ENCODE measurements around the gene UQCC2.

Gene UQCC2

DNA sequence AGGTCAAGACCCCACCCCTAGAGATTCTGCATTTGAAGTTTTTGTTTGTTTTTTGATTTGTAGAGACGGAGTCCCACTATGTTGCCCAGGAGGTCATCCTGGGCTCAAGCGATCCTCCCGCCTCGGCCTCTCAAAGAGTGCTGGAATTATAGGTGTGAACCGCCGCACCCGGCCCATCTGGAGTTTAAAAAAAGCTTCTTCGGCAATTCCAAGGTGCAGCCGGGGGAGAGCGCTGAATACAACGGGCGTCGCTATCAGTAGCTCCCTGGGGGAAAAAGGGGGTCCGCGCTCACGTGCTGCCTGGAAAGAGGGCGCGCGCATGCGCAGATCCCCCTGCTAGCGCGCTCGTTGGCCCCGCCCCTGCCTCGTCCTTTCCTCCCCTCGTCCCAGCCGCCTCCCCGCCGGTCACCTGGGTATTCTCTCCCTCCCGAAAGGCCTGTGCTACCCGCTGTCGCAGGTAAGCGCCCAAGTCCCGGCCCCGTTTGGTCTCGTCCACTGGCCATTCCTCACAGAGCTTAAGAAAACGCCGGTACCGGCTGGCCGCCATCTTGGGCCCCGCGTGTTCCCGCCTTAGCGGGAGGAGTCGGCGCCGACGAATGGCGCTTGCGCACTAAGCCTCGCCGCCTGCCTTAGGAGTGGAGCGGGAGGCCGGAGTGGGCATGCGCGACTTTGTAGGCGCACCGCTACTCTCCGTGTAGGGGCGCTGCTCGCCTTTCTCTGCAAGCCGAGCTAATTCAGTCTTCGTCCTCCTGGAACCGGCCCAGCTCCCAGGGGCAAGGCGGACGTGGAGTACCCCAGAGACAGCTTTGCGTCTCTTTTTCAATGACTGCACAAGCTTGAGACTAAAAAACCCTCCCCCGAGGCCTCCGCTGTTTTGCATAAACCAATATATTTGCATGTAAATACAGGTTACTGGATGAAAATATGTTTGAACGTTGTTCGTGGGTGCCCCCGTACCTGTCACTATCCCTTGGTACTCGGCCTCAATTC, at the start of gene UQCC2:
UQCC2 (minus strand) TSS at position 561 of the 990 bp plus-strand sequence; CDS start at position 547, 14 bp downstream.
- Mint-ChIP-seq H3K27ac (peak within 1 kb of the TSS; percentile 98), H3K9me3 (no peaks in the 10 kb centered on the region), H3K36me3 (peaks cover 9% of the 10 kb centered on the region), H3K4me1 (peaks cover 23% of the 10 kb centered on the region), H3K4me3 (peak within 1 kb of the TSS; percentile 99), H3K27me3 (no peaks in the 10 kb centered on the region)
- DNase-seq (ENCODE audit: low spot score in 2 of 2): peak; percentile 95 to 96
- ATAC-seq (ENCODE audit: low read depth): peak; percentile 91

DNA sequence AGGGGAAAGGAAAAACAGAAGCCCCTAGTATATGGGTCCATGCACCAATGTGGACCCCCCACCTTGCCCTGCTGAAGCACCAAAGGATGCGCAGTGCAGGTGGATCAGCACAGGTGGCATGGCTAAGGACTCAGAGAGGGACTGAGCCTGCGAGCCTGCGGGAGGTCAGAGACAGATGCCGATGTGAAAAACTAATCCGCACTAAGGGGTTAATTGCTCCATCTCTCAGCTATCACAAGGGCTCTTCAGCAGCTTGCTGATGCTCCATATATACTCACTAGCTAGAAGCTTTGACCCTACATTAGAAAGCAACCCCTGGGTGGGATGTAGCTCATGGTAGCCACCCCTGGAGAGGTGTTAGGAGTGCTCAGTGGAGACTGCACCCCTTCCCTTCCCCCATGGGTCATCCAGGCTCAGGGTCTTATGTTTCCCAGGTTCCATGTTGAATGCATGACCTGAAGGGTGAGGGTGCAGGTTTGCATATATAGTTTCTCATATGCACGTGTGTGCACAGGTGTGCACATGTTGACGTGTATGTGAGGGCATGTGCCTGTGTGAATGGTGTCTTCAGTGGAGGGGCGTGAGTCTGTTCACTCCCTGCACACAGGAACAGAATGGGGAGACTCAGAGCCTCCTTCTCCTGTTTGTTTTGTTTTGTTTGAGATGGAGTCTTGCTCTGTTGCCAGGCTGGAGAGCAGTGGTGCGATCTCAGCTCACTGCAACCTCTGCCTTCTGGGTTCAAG, 48.6 kb upstream of the UQCC2 start:
- H3K27ac Mint-ChIP-seq: no peak overlapping the region

DNA sequence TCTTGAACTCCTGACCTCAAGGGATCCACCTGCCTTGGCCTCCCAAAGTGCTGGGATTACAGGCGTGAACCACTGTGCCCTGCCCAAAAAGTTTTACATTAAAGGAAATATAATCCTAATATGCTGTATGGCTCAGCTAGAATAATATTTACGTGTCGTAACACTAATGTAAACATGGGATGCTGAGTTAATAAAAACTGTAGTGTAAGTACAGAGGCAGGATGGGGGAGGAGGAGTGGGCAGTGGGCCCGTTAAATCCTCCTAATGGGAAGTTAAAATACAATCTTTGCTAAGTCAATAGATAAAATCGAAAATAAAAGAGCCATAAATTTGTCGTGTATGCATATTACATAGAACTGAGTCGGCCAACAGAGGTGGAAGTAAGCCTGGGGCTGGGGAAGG, 47.3 kb upstream of the UQCC2 start:
- ATAC-seq (ENCODE audit: low read depth) (no peak), DNase-seq (ENCODE audit: low spot score in 2 of 2) (no peak)
- H3K36me3 Mint-ChIP-seq: no peaks in the 10 kb centered on the region
- no peak overlapping the region for H3K4me3 Mint-ChIP-seq
- H3K27ac Mint-ChIP-seq: no peak overlapping the region
- peaks cover 12% of the 10 kb centered on the region for H3K27me3 Mint-ChIP-seq
- peaks cover 9% of the 10 kb centered on the region for H3K4me1 Mint-ChIP-seq
- no peaks in the 10 kb centered on the region for H3K9me3 Mint-ChIP-seq

More for the DNA sequence above, 48.6 kb upstream of the UQCC2 start:
- DNase-seq (ENCODE audit: low spot score in 2 of 2) (no peak), ATAC-seq (ENCODE audit: low read depth) (no peak)
- Mint-ChIP-seq H3K9me3 (no peaks in the 10 kb centered on the region), H3K36me3 (no peaks in the 10 kb centered on the region), H3K27me3 (peaks cover 12% of the 10 kb centered on the region), H3K4me1 (peaks cover 9% of the 10 kb centered on the region), H3K4me3 (no peak overlapping the region)

DNA sequence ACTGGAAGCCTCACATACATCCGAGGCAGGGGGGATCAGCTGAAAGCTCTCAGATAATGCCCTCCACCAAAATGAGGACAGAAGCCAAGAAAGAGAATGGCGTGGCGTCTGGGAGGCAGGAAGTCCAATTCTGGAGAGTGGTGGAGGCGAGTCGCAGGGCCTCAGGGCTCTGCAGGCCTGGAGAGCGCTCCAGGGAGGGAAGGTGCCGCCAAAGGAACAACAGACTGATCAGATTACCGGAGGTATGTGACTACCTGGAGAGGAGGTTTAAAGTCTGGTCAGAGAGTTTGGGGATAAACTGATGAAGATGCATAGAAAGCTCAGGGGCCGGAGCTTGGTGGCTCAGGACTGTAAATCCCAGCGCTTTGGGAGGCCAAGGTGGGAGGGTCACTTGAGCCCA, 46.4 kb upstream of the UQCC2 start:
- no peak for DNase-seq (ENCODE audit: low spot score in 2 of 2)
- no peak for ATAC-seq (ENCODE audit: low read depth)
- Mint-ChIP-seq H3K27me3 (peaks cover 8% of the 10 kb centered on the region), H3K4me1 (peaks cover 9% of the 10 kb centered on the region), H3K27ac (no peak overlapping the region), H3K36me3 (no peaks in the 10 kb centered on the region), H3K9me3 (no peaks in the 10 kb centered on the region), H3K4me3 (no peak overlapping the region)

DNA sequence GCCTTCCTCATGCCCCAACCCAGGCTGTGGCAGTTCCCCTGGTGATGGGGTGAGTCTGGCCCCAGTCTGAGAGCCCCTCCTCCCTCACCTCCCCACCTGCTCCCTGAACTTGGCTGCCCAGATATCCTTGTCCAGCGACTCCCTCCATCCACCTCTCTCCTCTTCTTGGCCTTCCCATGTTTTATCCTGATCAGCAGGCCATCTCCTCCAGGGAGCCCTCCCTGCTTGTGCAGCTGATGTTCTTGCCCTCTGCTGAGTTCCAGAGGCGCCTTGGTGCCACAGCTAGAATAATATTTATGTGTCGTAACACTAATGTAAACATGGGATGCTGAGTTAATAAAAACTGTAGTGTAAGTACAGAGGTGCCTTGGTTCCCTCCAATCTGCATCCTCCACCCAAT, 45.6 kb upstream of the UQCC2 start:
- DNase-seq (ENCODE audit: low spot score in 2 of 2) (no peak), ATAC-seq (ENCODE audit: low read depth) (no peak)
- Mint-ChIP-seq H3K27ac (no peak overlapping the region), H3K9me3 (no peaks in the 10 kb centered on the region), H3K36me3 (no peaks in the 10 kb centered on the region), H3K4me3 (no peak overlapping the region), H3K4me1 (peaks cover 7% of the 10 kb centered on the region), H3K27me3 (peaks cover 6% of the 10 kb centered on the region)

DNA sequence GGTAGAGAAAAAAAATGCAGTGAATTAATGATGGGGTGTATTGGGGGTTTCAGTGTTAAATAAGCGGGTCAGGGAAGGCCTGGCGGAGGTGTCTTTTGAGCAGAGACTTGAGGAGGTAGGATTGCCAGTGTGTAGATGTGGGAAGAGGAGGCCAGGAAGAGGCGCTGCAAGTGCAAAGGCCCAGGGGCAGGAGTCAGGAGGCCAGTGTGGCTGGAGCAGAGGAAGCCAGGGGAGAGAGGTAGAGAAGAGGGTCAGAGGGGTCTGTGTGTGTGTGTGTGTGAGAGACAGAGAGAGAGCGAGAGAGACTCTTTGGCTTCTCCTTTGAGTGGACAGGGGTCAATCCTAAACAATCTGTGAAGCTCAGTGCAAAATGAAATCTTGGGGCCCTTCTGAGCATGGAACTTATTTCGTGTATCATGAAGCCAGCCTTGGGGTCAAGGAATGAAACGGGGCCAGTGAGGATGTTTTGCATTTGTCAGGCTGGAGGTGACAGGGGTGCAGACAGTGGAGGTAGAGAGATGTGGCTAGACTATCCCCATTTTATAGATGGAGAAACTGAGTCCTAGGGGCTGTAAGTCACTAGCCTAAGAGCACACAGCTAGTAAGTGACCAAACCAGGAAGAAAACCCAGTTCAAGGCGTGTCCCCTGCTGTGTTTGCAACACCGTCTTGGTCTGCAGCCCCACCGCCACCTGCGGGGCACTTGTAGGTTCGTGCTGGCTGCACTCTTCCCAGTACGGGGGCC, 44.9 kb upstream of the UQCC2 start:
- DNase-seq (ENCODE audit: low spot score in 2 of 2): no peak

DNA sequence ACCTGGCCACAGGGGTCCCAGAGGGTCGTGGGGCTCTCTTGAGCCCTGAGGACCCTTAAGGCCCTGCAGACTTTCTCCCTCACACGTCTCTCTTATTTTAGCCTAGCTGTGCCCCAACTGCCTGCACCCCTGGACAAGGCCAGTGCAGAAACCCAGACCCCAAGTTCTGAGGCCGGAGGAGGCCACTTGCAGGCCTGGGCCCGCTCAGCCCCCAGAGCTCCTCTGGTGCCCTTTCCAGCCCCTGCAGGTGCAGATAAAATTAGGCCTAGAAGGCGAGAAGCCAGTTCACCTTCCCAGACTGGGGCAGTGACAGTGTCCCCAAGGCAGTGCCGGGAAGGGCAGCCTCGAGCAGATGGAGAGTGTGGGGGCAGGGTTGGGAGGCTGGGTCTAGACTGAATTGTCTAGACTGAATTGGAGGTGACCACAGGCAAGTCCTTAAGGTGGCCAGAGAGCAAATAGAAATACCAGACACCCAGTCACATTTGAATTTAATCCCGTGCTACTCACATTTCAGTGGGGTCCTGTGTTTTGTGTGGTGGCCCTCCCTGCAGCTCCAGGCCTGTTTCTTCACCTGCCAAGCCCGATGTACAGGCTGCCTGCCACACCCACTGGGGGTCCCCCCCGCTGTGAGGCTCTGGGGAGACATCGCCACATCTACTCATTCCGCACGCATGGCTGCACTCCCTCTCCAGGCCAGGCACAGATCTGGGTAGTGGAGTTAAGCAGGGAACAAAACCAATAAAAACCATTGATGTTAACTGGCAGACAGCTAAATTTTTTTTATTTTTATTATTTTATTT, 43.8 kb upstream of the UQCC2 start:
- Mint-ChIP-seq H3K27ac (no peak overlapping the region), H3K9me3 (no peaks in the 10 kb centered on the region), H3K36me3 (no peaks in the 10 kb centered on the region), H3K27me3 (peaks cover 7% of the 10 kb centered on the region), H3K4me3 (no peak overlapping the region), H3K4me1 (peaks cover 6% of the 10 kb centered on the region)
- DNase-seq (ENCODE audit: low spot score in 2 of 2) (no peak), ATAC-seq (ENCODE audit: low read depth) (peak; percentile 51)

More for the DNA sequence above, 44.9 kb upstream of the UQCC2 start:
- Mint-ChIP-seq H3K4me1 (peaks cover 6% of the 10 kb centered on the region), H3K9me3 (no peaks in the 10 kb centered on the region), H3K27ac (no peak overlapping the region), H3K27me3 (peaks cover 5% of the 10 kb centered on the region), H3K36me3 (no peaks in the 10 kb centered on the region), H3K4me3 (no peak overlapping the region)
- ATAC-seq (ENCODE audit: low read depth): no peak

DNA sequence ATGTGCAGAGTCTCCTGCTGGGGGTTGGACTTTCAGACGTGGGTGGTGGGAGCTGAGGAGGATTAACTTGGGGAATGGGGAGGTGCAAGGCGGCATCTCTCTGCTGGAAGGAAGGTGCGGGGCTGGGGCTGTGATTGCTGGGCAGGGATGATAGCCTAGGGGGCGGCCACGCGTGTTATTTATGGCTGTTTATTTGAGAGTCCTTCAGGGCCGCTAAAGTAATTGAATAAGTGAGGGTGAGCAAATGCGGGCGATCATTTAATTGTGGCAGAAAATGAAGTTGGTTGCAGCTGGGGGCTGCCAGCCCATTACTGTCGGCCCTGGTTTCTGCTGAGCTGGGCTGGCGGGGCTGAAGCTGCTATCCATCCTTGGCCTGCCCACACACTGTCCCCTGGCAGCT, 42.7 kb upstream of the UQCC2 start:
- no peak for ATAC-seq (ENCODE audit: low read depth)
- Mint-ChIP-seq H3K27me3 (peaks cover 7% of the 10 kb centered on the region), H3K4me1 (peaks cover 6% of the 10 kb centered on the region), H3K4me3 (no peak overlapping the region), H3K9me3 (no peaks in the 10 kb centered on the region), H3K36me3 (no peaks in the 10 kb centered on the region), H3K27ac (peak overlapping the region; percentile 26)
- no peak for DNase-seq (ENCODE audit: low spot score in 2 of 2)

DNA sequence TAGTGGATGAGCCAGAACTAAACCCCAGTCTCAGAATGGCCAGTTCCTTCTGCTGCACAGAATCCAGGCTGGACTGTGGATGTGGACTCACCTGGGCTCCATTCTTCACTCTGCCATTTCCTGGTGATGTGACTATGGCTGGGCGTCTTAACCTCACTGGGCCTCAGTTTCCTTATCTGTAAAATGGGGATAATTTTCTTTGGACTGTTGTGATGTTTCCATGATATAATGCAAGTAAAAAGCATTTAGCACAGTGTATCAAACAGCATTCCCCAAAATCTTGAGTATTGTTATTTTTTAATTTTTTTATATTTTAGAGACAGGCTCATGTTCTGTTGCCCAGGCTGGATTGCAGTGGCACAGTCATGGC, 41.1 kb upstream of the UQCC2 start:
- Mint-ChIP-seq H3K36me3 (no peaks in the 10 kb centered on the region), H3K9me3 (no peaks in the 10 kb centered on the region), H3K4me3 (no peak overlapping the region), H3K4me1 (peaks cover 6% of the 10 kb centered on the region), H3K27ac (no peak overlapping the region), H3K27me3 (peaks cover 9% of the 10 kb centered on the region)
- DNase-seq (ENCODE audit: low spot score in 2 of 2): no peak
- ATAC-seq (ENCODE audit: low read depth): no peak

DNA sequence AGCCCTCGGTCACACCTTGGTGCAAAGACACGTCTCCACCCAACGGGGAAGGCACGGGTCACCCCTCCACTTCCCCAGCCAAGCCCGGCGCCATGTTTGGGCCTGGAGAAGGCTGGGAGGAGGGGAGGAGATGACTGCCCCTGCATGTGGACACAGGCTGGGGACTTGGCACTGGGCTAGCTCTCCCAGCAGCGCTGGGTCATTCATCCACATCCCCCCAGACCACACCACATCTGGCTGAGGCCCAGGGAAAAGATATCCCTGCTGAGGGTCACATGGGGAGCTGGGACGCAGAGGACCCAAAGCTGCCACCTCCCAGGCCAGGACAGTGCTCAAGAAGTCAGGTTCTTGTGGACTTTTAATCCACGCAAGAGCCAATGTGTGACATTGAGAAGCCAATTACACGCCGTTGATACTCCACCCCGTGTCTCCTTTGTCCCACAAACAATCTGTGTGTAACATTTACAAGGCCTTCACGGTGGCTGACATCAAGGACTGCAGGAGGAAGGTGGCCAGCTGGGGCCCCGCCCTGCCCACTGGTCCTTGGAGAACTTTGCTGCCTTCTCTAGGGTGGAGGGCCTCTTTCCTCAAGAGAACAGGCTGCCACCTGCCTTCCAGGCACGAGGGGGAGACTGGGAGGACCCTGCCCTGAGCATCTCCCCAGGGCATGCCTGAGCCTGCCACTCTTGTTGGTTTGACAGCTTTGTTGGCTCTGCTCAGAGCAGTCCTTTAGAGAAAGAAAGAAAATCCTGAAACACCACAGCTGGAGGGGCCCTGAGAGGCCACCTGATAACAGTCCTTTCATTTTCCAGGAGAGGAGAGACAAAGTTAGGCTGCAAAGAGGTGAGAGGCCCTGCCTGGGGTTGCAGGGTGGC, 40.5 kb upstream of the UQCC2 start:
- DNase-seq (ENCODE audit: low spot score in 2 of 2): no peak
- Mint-ChIP-seq H3K36me3 (no peaks in the 10 kb centered on the region), H3K4me3 (no peak overlapping the region), H3K27me3 (peaks cover 14% of the 10 kb centered on the region), H3K27ac (no peak overlapping the region), H3K4me1 (peaks cover 6% of the 10 kb centered on the region), H3K9me3 (no peaks in the 10 kb centered on the region)
- no peak for ATAC-seq (ENCODE audit: low read depth)

DNA sequence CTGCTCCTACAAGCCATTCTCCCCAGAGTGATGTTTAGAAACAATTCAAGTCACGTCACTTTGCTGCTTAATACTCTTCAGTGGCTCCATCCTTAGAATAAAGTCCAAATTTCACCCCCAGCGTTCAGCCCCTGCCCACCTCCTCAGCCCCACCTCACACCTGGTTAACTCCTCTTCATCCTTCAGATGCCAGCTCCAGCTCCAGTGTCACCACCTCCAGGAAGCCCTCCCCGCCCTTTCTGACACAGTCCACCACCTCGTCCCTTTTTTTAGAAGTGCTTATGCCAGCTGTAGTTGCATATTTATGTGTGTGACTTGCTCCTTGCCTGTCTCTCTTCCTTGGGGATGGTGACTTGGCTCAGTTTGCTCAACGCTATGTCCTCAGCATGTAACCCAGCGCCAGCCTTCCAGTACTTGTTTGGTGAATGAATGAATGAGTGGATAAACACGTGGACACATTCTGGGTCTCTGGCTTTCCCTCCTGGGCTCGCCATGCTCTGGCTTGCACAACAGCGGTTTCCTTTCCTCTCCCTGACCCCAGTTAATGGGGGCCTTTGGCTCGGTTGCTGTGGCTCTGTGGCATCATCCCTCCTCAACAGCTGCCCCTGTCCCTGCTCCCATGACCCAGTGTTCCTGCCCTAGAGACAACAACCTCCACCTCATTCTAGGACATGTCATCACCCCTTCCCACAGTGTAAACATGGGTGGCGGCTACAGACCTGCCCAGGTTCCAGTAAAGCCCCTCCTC, 38.9 kb upstream of the UQCC2 start:
- Mint-ChIP-seq H3K4me3 (no peak overlapping the region), H3K27me3 (peaks cover 9% of the 10 kb centered on the region), H3K9me3 (no peaks in the 10 kb centered on the region), H3K27ac (no peak overlapping the region), H3K36me3 (no peaks in the 10 kb centered on the region), H3K4me1 (peaks cover 4% of the 10 kb centered on the region)
- DNase-seq (ENCODE audit: low spot score in 2 of 2) (no peak), ATAC-seq (ENCODE audit: low read depth) (no peak)

DNA sequence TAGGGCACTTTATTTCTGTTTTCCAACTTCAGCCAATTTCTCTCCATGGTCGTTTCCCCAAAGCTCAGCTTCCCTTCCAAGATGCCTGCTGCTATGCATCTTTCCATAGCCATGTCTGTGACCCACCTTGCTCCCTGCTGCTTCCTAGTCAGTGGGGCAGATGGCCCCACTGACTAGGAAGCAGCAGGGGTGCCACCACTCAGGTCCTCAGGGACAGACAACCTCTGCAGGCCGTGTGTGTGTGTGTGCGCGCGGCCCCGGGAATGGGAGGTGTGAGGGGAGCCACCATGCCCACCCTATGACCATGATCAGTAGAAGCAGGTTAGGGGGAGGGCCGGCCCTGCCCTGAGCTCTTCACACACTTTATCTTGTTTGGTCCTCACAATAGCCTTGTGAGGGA, 37.9 kb upstream of the UQCC2 start:
- H3K9me3 Mint-ChIP-seq: no peaks in the 10 kb centered on the region
- H3K27me3 Mint-ChIP-seq: peaks cover 10% of the 10 kb centered on the region
- H3K4me1 Mint-ChIP-seq: peaks cover under 1% of the 10 kb centered on the region
- H3K4me3 Mint-ChIP-seq: no peak overlapping the region
- ATAC-seq (ENCODE audit: low read depth) (no peak), DNase-seq (ENCODE audit: low spot score in 2 of 2) (no peak)
- no peaks in the 10 kb centered on the region for H3K36me3 Mint-ChIP-seq
- no peak overlapping the region for H3K27ac Mint-ChIP-seq
